Measurements from ENCODE around the gene NR5A2. TPM values are rescaled to one million over a fixed set of nuclear protein-coding genes. Genes with fewer than 3 reads are reported as not detected.

Gene NR5A2
- total RNA-seq, 1 donor from 2014 or later, result 0.07 TPM

DNA sequence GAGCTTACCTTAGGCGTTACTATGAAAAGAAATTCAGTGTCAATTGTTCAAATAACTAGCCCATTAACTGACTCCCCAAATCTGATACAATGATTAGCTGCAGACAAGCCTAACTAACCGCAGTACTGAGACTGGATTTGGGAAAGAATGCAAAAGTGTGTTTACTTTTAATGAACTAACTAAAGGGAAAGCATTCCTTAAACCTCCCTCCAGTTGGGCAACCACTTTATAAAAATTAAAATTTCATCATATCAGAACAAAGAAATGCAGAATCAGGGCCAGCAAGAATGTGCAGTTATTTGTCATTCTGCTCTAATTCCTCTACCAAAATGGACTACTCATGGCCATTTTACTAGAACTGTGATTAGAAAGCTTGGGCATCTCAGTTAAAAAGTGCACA is 11.7 kb upstream of the NR5A2 start:
- no peak for DNase-seq
- no peaks in the 10 kb centered on the region for H3K4me1 Mint-ChIP-seq
- intact Hi-C loops (cut with micrococcal nuclease), result no loop called here
- TF ChIP-seq, protein P1, sequence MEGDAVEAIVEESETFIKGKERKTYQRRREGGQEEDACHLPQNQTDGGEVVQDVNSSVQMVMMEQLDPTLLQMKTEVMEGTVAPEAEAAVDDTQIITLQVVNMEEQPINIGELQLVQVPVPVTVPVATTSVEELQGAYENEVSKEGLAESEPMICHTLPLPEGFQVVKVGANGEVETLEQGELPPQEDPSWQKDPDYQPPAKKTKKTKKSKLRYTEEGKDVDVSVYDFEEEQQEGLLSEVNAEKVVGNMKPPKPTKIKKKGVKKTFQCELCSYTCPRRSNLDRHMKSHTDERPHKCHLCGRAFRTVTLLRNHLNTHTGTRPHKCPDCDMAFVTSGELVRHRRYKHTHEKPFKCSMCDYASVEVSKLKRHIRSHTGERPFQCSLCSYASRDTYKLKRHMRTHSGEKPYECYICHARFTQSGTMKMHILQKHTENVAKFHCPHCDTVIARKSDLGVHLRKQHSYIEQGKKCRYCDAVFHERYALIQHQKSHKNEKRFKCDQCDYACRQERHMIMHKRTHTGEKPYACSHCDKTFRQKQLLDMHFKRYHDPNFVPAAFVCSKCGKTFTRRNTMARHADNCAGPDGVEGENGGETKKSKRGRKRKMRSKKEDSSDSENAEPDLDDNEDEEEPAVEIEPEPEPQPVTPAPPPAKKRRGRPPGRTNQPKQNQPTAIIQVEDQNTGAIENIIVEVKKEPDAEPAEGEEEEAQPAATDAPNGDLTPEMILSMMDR (IDR thresholded peaks at IDR 0.05), result no peak
- no peak overlapping the region for H3K4me3 Mint-ChIP-seq
- H3K36me3 Mint-ChIP-seq (ENCODE audit: low read depth), result no peaks in the 10 kb centered on the region
- H3K27me3 Mint-ChIP-seq, result peaks cover 21% of the 10 kb centered on the region
- ChIA-PET CTCF (no interaction called here), POLR2A (no interaction called here)
- H3K9me3 Mint-ChIP-seq, result no peaks in the 10 kb centered on the region
- ATAC-seq (ENCODE audit: low read depth), result no peak
- no peak overlapping the region for H3K27ac Mint-ChIP-seq

DNA sequence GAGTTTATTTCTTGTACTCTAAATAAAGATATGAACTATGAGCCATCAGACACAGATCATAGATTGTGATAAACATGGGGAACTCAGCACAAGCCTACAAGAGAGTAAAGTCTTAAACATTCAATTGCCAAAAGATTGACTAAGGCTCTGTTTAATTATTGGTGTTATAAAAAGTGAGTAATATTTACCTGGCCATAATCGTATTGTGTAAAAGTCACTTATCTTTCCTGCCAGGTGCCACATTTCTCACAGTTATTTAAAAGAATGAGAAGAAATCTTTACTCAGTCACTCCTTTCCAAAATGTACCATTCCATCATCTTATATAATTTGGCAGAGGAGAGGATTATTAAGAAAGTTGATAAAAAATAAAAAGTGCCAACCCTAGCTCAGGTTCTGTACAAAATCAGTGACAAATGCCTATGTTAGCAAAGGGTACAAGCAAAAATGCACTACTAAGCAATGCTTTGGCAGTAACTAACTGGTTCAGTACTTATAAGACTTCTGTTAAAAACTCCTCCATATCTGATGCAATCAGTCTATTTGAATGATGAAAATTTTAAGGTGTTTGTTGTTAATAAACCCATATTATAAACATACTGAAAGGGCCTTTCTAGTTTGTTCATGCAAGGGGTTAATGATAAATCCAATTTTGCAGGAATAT is 5.8 kb upstream of the NR5A2 start:
- TF ChIP-seq, protein P1 (IDR thresholded peaks at IDR 0.05), result no peak
- H3K27ac Mint-ChIP-seq, result no peak overlapping the region

DNA sequence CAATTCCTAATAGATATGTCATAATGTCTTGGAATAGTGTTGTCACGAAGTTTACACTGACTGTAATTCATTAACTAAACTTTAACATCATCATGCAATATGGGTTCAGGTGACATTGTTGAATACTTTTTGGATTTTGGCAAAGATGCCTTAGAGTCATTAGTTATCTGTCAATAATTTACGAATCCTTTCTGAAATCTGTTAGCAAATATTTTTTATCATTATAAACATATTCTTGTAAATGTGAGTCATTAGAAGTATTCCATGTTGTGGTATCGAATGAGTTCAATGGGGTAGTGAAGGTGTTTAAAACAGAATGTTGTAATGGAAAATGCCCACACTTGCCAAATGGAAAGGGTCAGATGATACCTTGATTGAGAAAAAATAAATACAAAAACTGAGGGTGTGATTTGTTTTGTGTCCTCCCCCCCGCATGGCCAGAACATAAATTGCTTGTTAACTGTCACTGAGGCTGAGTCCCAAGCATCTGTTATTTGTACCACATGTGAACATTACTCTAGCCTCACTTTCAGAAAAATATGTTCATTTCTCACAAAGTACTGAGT is 5.2 kb upstream of the NR5A2 start:
- Mint-ChIP-seq H3K9me3 (no peaks in the 10 kb centered on the region), H3K4me3 (no peak overlapping the region), H3K4me1 (no peaks in the 10 kb centered on the region), H3K27me3 (peaks cover 27% of the 10 kb centered on the region), H3K36me3 (ENCODE audit: low read depth) (no peaks in the 10 kb centered on the region), H3K27ac (no peak overlapping the region)
- POLR2A ChIA-PET, result no interaction called here
- intact Hi-C loops (cut with micrococcal nuclease), result no loop called here
- TF ChIP-seq, protein P1 (IDR thresholded peaks at IDR 0.05), result no peak
- ATAC-seq (ENCODE audit: low read depth) (no peak), DNase-seq (no peak)
- CTCF ChIA-PET, result no interaction called here

More for the DNA sequence above, 5.8 kb upstream of the NR5A2 start:
- Mint-ChIP-seq H3K27me3 (peaks cover 22% of the 10 kb centered on the region), H3K9me3 (no peaks in the 10 kb centered on the region), H3K4me1 (no peaks in the 10 kb centered on the region), H3K4me3 (no peak overlapping the region), H3K36me3 (ENCODE audit: low read depth) (no peaks in the 10 kb centered on the region)
- intact Hi-C loops (cut with micrococcal nuclease), result no loop called here
- DNase-seq (no peak), ATAC-seq (ENCODE audit: low read depth) (no peak)
- ChIA-PET CTCF (interaction anchor here (0.6 kb wide), 1 partner anchor 122 kb away, joined by 3 read pairs; no protein-coding TSS in a partner anchor), POLR2A (no interaction called here)

DNA sequence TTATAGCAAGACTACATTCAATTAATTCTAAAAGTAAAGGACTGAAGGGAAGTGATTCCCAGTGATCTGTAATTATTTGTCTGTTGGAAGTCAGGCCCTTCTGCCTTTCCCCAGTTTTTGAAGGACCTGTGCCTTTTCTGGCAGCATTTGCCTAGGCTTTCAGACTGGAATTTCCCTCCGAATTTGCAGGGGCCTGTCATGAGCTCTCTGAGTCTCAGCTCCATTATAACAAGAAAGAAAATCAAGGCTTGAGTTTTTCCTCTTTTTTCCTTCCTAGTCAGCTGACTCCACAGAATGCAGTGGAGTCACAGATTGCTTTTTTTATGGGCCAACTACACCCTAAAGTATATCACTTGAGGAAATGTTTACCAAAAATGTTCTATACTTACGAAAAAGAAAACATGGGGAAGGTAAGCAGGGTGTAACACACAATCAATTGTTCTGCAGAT is 1.1 kb downstream of the NR5A2 start:
- peak overlapping the region; percentile 67 for H3K4me3 Mint-ChIP-seq
- intact Hi-C loops (cut with micrococcal nuclease), result loop anchor here (5.0 kb wide), 1 partner anchor 51 kb away; no protein-coding TSS in a partner anchor
- H3K27me3 Mint-ChIP-seq, result peaks cover 53% of the 10 kb centered on the region
- POLR2A ChIA-PET, result interaction anchor here (0.8 to 1.2 kb wide), 2 partner anchors 11 to 265 kb away, joined by 3 to 5 read pairs; no protein-coding TSS in a partner anchor
- TF ChIP-seq, protein P1 (IDR thresholded peaks at IDR 0.05), result no peak
- peaks cover 14% of the 10 kb centered on the region for H3K4me1 Mint-ChIP-seq
- no peaks in the 10 kb centered on the region for H3K9me3 Mint-ChIP-seq
- CTCF ChIA-PET, result interaction anchor here (0.6 kb wide), 1 partner anchor 29 kb away, joined by 3 read pairs; no protein-coding TSS in a partner anchor
- ATAC-seq (ENCODE audit: low read depth), result no peak
- DNase-seq, result no peak
- H3K36me3 Mint-ChIP-seq (ENCODE audit: low read depth), result no peaks in the 10 kb centered on the region
- H3K27ac Mint-ChIP-seq, result no peak overlapping the region

DNA sequence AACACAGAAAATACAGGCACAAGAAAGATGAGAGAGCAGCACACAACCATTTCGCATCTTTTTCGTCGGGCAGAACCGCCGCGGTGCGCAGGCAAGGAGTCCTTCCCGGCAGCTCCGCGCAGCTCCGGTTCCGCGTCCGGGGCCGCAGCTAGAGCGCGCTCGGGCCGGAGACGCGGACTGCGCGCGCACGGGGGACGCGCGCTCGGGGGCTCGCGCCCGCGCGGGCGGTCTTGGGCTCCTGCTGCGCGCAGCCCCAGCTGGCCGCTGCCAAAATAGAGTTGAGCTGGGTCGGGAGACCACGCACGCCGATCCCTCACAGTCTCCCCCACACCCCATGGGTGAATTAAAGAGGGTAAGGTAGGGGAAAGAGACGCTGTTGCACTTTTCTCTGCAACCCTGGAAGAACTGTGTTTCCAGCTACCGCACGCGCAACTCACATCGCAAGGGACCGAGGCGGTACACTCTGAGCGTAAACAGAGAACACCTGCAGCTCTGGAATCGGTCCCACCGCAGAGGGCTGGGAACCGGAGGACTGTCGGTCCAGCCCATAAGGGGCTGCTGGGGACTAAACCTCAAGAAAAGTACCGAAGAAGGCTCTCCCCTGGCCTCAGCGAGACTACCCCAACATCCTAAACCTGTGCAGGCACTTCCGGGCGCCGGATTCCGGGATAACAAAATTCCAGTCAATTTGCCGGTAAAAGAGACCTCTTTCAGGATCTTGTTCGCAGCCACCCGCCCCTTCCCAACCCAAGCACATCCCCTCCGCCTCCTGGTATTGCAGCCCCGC is 1.7 kb downstream of the NR5A2 start:
- intact Hi-C loops (cut with micrococcal nuclease), result loop anchor here (5.0 kb wide), 1 partner anchor 52 kb away; no protein-coding TSS in a partner anchor
- CTCF ChIA-PET, result no interaction called here
- Mint-ChIP-seq H3K4me1 (peaks cover 14% of the 10 kb centered on the region), H3K9me3 (no peaks in the 10 kb centered on the region), H3K36me3 (ENCODE audit: low read depth) (no peaks in the 10 kb centered on the region), H3K27me3 (peaks cover 49% of the 10 kb centered on the region), H3K4me3 (peak overlapping the region; percentile 67), H3K27ac (no peak overlapping the region)
- TF ChIP-seq, protein P1 (IDR thresholded peaks at IDR 0.05), result no peak
- ATAC-seq (ENCODE audit: low read depth) (peak; percentile 42), DNase-seq (peak; percentile 21)
- POLR2A ChIA-PET, result interaction anchor here (0.8 to 1.2 kb wide), 2 partner anchors 10 to 266 kb away, joined by 3 to 5 read pairs; no protein-coding TSS in a partner anchor

All from activated B cell treated with CpG ODN at 0.5 μM for 24 hours (primary cell).